Measurements from ENCODE around the gene IGFBP2.
A peak's percentile ranks its signal among the peaks of the same experiment; 100 is the strongest.

IGFBP2 gene

GRCh38 chr2:216679658-216680024, 46.4 kb downstream of the IGFBP2 start:
- H3K4me3 ChIP-seq (replicated peaks; ENCODE audit: low read depth, low read length), result no peak overlapping the region
- TF ChIP-seq CTCF (IDR thresholded peaks at IDR 0.05; ENCODE audit: low read length, missing control alignments), result no peak
- no peak for DNase-seq (ENCODE audit: low read depth)

- no peak for TF ChIP-seq CTCF (IDR thresholded peaks at IDR 0.05; ENCODE audit: low read length, missing control alignments)
- H3K4me3 ChIP-seq (replicated peaks; ENCODE audit: low read depth, low read length), result no peak overlapping the region
- no peak for DNase-seq (ENCODE audit: low read depth)
Measured at GRCh38 chr2:216680951-216681629, 47.9 kb downstream of the IGFBP2 start.

- no peak overlapping the region for H3K4me3 ChIP-seq (replicated peaks; ENCODE audit: low read depth, low read length)
- no peak for DNase-seq (ENCODE audit: low read depth)
- no peak for TF ChIP-seq CTCF (IDR thresholded peaks at IDR 0.05; ENCODE audit: low read length, missing control alignments)
Measured at GRCh38 chr2:216681683-216682082, 48.5 kb downstream of the IGFBP2 start.

GRCh38 chr2:216683846-216684245, 50.6 kb downstream of the IGFBP2 start:
- peak; percentile 97 for DNase-seq (ENCODE audit: low read depth)
- H3K4me3 ChIP-seq (replicated peaks; ENCODE audit: low read depth, low read length), result no peak overlapping the region
- TF ChIP-seq CTCF (IDR thresholded peaks at IDR 0.05; ENCODE audit: low read length, missing control alignments), result no peak

- DNase-seq (ENCODE audit: low read depth), result no peak
- no peak for TF ChIP-seq CTCF (IDR thresholded peaks at IDR 0.05; ENCODE audit: low read length, missing control alignments)
- H3K4me3 ChIP-seq (replicated peaks; ENCODE audit: low read depth, low read length), result no peak overlapping the region
Measured at GRCh38 chr2:216685327-216685875, 52.2 kb downstream of the IGFBP2 start.

- no peak for DNase-seq (ENCODE audit: low read depth)
- no peak for TF ChIP-seq CTCF (IDR thresholded peaks at IDR 0.05; ENCODE audit: low read length, missing control alignments)
- H3K4me3 ChIP-seq (replicated peaks; ENCODE audit: low read depth, low read length), result no peak overlapping the region
Measured at GRCh38 chr2:216687111-216687510, 53.9 kb downstream of the IGFBP2 start.

- no peak overlapping the region for H3K4me3 ChIP-seq (replicated peaks; ENCODE audit: low read depth, low read length)
- TF ChIP-seq CTCF (IDR thresholded peaks at IDR 0.05; ENCODE audit: low read length, missing control alignments), result peak; percentile 31
- DNase-seq (ENCODE audit: low read depth), result no peak
Measured at GRCh38 chr2:216687646-216688045, 54.4 kb downstream of the IGFBP2 start.

Measured in fibroblast of pulmonary artery (primary cell).